RCC 7860 (cell line): ENCODE results near the gene CCDC142.
"Not testable (repeated sequence)": the region's sequence is repeated elsewhere in the genome, so short reads cannot be mapped to it uniquely, and the experiment has no call there.

ENCODE experiments used
- DNase-seq: peaks from one replicate; pipeline ENCODE4 v3.0.0-alpha.2; 2015; ENCODE audit warnings: low spot score
- FAIRE-seq: peaks from 2 replicates; lab custom pipeline; 2012; peaks lifted over from hg19 to GRCh38; lab: Jason Lieb, UNC

Gene CCDC142

GRCh38 chr2:74500578-74500946, 17.8 kb upstream of the CCDC142 start:
- FAIRE-seq: no peak
- DNase-seq: no peak

GRCh38 chr2:74499940-74500577, 17.3 kb upstream of the CCDC142 start:
- no peak for FAIRE-seq
- DNase-seq: no peak

- FAIRE-seq (no peak), DNase-seq (no peak)
Observed at GRCh38 chr2:74499267-74499939, 16.6 kb upstream of the CCDC142 start, which contains the start of gene LBX2. LBX2 (minus strand) TSS chr2:74499603; CDS start chr2:74499537, 66 bp downstream.

- no peak for DNase-seq
- FAIRE-seq: no peak
Observed at GRCh38 chr2:74498500-74499266, 15.9 kb upstream of the CCDC142 start.

GRCh38 chr2:74497777-74498499, 15.1 kb upstream of the CCDC142 start:
- no peak for DNase-seq
- FAIRE-seq: no peak

GRCh38 chr2:74496997-74497776, 14.4 kb upstream of the CCDC142 start:
- no peak for DNase-seq
- FAIRE-seq: no peak

- no peak for FAIRE-seq
- no peak for DNase-seq
Observed at GRCh38 chr2:74495440-74495839, 12.6 kb upstream of the CCDC142 start.

GRCh38 chr2:74493546-74493945, 10.7 kb upstream of the CCDC142 start:
- FAIRE-seq (no peak), DNase-seq (no peak)

GRCh38 chr2:74491648-74492544, 9.1 kb upstream of the CCDC142 start:
- DNase-seq (no peak), FAIRE-seq (no peak)

- FAIRE-seq: no peak
- no peak for DNase-seq
Observed at GRCh38 chr2:74489906-74490305, 7.1 kb upstream of the CCDC142 start.

GRCh38 chr2:74488643-74489481, 6.1 kb upstream of the CCDC142 start:
- no peak for DNase-seq

GRCh38 chr2:74486141-74486540, 3.3 kb upstream of the CCDC142 start:
- FAIRE-seq (no peak), DNase-seq (no peak)

More at GRCh38 chr2:74488643-74489481, 6.1 kb upstream of the CCDC142 start:
- FAIRE-seq: no peak

GRCh38 chr2:74483675-74484164, 922 bp upstream of the CCDC142 start:
- DNase-seq, FAIRE-seq: not testable (repeated sequence)

- DNase-seq (no peak), FAIRE-seq (no peak)
Observed at GRCh38 chr2:74481961-74482800, 617 bp downstream of the CCDC142 start.

- DNase-seq: no peak
- FAIRE-seq: no peak
Observed at GRCh38 chr2:74481431-74481830, 1.4 kb downstream of the CCDC142 start.

GRCh38 chr2:74474899-74475298, 7.9 kb downstream of the CCDC142 start:
- DNase-seq: no peak
- FAIRE-seq: no peak

GRCh38 chr2:74474481-74474880, 8.3 kb downstream of the CCDC142 start:
- FAIRE-seq: no peak

GRCh38 chr2:74472945-74473258, 9.9 kb downstream of the CCDC142 start:
- FAIRE-seq (no peak), DNase-seq (no peak)

More at GRCh38 chr2:74474481-74474880, 8.3 kb downstream of the CCDC142 start:
- no peak for DNase-seq
